ENCODE data around the gene GPC5. TPM values are rescaled to one million over a fixed set of nuclear protein-coding genes. Genes with fewer than 3 reads are reported as not detected.

The GPC5 gene
- total and polyA plus RNA-seq, 2 of the 13 experiments (the other 11 are each of a cell fraction or from before 2014, with no cell fraction given): 0.02 to 0.07 TPM

DNA sequence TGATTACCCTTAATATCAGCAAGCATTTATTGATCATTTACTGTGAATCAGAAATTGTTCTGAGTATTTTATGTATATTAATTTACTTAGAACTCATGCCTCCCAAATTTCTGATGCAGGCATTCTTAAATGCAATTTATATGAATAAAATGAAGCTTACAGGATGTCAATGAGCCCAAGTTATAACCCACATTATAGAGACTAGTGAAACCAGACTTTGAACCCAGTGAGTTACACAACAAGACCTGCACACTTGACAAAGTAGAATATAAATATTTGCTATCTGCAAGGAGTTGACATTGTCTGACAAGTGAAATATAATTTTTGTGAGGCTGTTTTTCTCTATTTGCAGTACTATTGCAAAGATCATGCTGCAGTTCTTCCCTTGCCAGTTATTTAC, 656.0 kb downstream of the GPC5 start (continued):
- TF ChIP-seq CEBPZ (IDR thresholded peaks at IDR 0.05; ENCODE audit: low read length): no peak
- TF ChIP-seq RBM22 (optimal IDR thresholded peaks at IDR 0.05; ENCODE audit: low read length): no peak
- no peak for TF ChIP-seq ZNF761 (CRISPR knock-in tag; conservative IDR thresholded peaks at IDR 0.05)
- TF ChIP-seq ZNF367 (CRISPR knock-in tag; IDR thresholded peaks at IDR 0.05; ENCODE audit: borderline replicate concordance): no peak
- TF ChIP-seq ZHX2 (IDR thresholded peaks at IDR 0.05; ENCODE audit: low read depth): no peak
- no peak for TF ChIP-seq ZHX2 (CRISPR knock-in tag; IDR thresholded peaks at IDR 0.05; ENCODE audit: borderline replicate concordance)
- no peak for TF ChIP-seq IKZF5 (CRISPR knock-in tag; IDR thresholded peaks at IDR 0.05)
- TF ChIP-seq, protein P1, sequence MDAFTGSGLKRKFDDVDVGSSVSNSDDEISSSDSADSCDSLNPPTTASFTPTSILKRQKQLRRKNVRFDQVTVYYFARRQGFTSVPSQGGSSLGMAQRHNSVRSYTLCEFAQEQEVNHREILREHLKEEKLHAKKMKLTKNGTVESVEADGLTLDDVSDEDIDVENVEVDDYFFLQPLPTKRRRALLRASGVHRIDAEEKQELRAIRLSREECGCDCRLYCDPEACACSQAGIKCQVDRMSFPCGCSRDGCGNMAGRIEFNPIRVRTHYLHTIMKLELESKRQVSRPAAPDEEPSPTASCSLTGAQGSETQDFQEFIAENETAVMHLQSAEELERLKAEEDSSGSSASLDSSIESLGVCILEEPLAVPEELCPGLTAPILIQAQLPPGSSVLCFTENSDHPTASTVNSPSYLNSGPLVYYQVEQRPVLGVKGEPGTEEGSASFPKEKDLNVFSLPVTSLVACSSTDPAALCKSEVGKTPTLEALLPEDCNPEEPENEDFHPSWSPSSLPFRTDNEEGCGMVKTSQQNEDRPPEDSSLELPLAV (CRISPR knock-in tag; conservative IDR thresholded peaks at IDR 0.05; ENCODE audit: low read depth): no peak
- TF ChIP-seq CBX5 (CRISPR knock-in tag; IDR thresholded peaks at IDR 0.05; ENCODE audit: borderline replicate concordance): no peak
- TF ChIP-seq SIX1 (CRISPR knock-in tag; IDR thresholded peaks at IDR 0.05; ENCODE audit: borderline replicate concordance): peak; percentile 19; the same call in 1 of the 2 replicates
- no peak for TF ChIP-seq MYC (CRISPR knock-in tag; IDR thresholded peaks at IDR 0.05; ENCODE audit: borderline replicate concordance)

Measured in HepG2 (cell line).